ENCODE results near the gene TNS1.

TNS1 gene

GRCh38 chr2:217847115-217847514, 155.7 kb downstream of the TNS1 start:
- TF ChIP-seq CTCF (IDR thresholded peaks at IDR 0.05; ENCODE audit: extremely low read depth, missing control alignments), result no peak
- DNase-seq (ENCODE audit: low spot score), result no peak

- DNase-seq (ENCODE audit: low spot score), result no peak
- no peak for TF ChIP-seq CTCF (IDR thresholded peaks at IDR 0.05; ENCODE audit: extremely low read depth, missing control alignments)
Measured at GRCh38 chr2:217846321-217846743, 156.5 kb downstream of the TNS1 start.

- TF ChIP-seq CTCF (IDR thresholded peaks at IDR 0.05; ENCODE audit: extremely low read depth, missing control alignments), result no peak
- no peak for DNase-seq (ENCODE audit: low spot score)
Measured at GRCh38 chr2:217845301-217845700, 157.5 kb downstream of the TNS1 start.

GRCh38 chr2:217844696-217845095, 158.1 kb downstream of the TNS1 start:
- no peak for DNase-seq (ENCODE audit: low spot score)
- TF ChIP-seq CTCF (IDR thresholded peaks at IDR 0.05; ENCODE audit: extremely low read depth, missing control alignments), result no peak

- DNase-seq (ENCODE audit: low spot score), result no peak
- no peak for TF ChIP-seq CTCF (IDR thresholded peaks at IDR 0.05; ENCODE audit: extremely low read depth, missing control alignments)
Measured at GRCh38 chr2:217843324-217843723, 159.5 kb downstream of the TNS1 start.

- no peak for TF ChIP-seq CTCF (IDR thresholded peaks at IDR 0.05; ENCODE audit: extremely low read depth, missing control alignments)
- DNase-seq (ENCODE audit: low spot score), result no peak
Measured at GRCh38 chr2:217842017-217842416, 160.8 kb downstream of the TNS1 start.

GRCh38 chr2:217840522-217840921, 162.3 kb downstream of the TNS1 start:
- no peak for DNase-seq (ENCODE audit: low spot score)
- no peak for TF ChIP-seq CTCF (IDR thresholded peaks at IDR 0.05; ENCODE audit: extremely low read depth, missing control alignments)
